Endothelial cell of umbilical vein (primary cell): ENCODE results near the gene DHRS9.

ENCODE experiments used
- CTCF ChIP-seq, 2 donors: IDR thresholded peaks; 1 replicate in 1 of 2; 2 replicates in 1 of 2; pipeline ENCODE4 v1.5.1; 2011; ENCODE audit warnings: low read length in 2 of 2, mild to moderate bottlenecking in 2 of 2, moderate library complexity in 2 of 2, control low read depth in 1 of 2, inconsistent platforms in 1 of 2, low read depth in 1 of 2; ENCODE audit not compliant: insufficient read depth in 1 of 2; ENCODE audit errors: extremely low read depth in 1 of 2
- EZH2 ChIP-seq: IDR thresholded peaks from 2 replicates; pipeline ENCODE4 v1.6.1; 2012; ENCODE audit warnings: borderline replicate concordance, low read depth, mild to moderate bottlenecking, moderate library complexity, low read length, inconsistent platforms; ENCODE audit not compliant: severe bottlenecking
- GATA2 ChIP-seq: IDR thresholded peaks from 2 replicates; pipeline ENCODE4 v1.7.0; 2011; ENCODE audit warnings: low read depth, mild to moderate bottlenecking, moderate library complexity, mixed read lengths, low read length; ENCODE audit not compliant: insufficient read length, insufficient read depth
- POLR2A ChIP-seq: IDR thresholded peaks from 2 replicates; pipeline ENCODE4 v1.6.1; 2012; ENCODE audit warnings: low read depth, mild to moderate bottlenecking, control low read depth, low read length
- TF ChIP-seq, protein P1 (sequence below): IDR thresholded peaks from 2 replicates; pipeline ENCODE4 v1.6.1; 2011; ENCODE audit not compliant: insufficient read depth, insufficient read length

DNA sequence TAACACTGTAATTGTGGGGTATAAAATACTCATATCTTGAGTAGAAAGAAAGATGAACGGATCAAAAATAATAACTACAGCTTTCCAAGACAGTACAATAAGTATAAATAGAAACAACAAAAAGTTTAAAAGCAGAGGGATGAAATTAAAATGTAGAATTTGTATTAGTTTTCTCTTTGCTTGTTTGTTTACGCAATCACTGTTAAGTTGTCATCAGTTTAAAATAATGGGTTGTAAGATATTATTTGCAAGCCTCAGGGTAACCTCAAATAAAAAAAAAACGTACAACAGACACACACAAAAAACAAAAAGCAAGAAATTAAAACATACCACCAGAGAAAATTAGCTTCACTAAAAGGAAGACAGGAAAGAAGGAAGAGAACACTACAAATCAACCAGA is 20.2 kb upstream of the DHRS9 start:
- no peak for TF ChIP-seq CTCF (IDR thresholded peaks at IDR 0.05; ENCODE audit: extremely low read depth in 1 of 2, insufficient read depth in 1 of 2, low read depth in 1 of 2, low read length in 2 of 2)
- TF ChIP-seq GATA2 = no peak
- TF ChIP-seq, protein P1, sequence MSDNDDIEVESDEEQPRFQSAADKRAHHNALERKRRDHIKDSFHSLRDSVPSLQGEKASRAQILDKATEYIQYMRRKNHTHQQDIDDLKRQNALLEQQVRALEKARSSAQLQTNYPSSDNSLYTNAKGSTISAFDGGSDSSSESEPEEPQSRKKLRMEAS = no peak
- TF ChIP-seq POLR2A = no peak
- TF ChIP-seq EZH2 = no peak
